HG03342 (cell line): ENCODE measurements around the gene GSTO2.
"Not testable (repeated sequence)": the region's sequence is repeated elsewhere in the genome, so short reads cannot be mapped to it uniquely, and the experiment has no call there.

ENCODE experiments used
- ATAC-seq: cut with Tn5 transposase; IDR thresholded peaks from one replicate; pipeline ENCODE4 v1.9.1; 2021; ENCODE audit warnings: mild to moderate bottlenecking, moderate library complexity; ENCODE audit not compliant: unreplicated experiment

Gene GSTO2

DNA sequence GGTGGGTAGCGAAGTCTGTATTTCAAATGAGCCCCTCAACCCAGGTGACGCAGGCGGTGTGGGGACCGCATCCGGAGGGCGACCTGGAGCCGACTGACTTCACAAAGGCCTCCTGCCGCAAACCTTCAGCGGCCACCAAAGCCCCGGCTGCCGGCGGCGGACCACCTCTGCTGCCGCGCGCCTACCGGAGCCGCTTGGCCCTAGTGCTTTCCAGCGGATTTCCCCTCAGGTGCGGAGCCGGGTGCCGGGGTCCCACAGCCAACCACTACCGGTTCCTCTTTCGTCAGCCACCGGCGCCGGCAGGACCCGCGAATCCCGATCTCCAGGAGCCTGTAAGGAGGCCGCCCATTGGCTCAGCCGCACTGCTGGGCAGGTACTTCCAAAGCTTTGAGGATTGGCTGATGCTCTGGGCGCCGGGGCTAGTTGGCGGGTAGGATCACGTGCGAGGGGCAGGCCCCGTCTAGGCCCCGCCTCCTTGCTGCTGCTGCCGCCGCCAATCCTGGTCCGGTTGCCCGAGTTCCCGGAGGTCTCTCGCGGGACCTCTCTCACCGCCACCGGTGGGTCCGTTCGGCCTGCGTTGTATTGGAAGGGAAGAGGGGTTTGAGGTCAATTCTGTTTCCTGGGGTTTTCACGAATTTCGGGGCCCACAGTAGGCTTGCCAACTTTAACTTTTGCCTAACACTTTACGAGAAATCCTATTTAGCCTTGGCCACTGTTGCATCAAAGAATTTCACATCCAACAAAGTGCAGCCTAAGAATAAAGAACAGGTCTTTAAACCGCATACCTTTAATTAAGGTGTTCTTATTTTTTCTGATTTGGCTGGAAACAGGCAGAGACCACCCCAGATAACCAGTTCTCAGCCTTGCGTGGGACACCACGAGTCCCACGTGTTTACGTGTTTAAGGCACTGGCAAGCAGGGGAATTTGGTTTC lies at the start of gene GSTO2:
GSTO2 (plus strand) TSS at position 472 of the 933 bp plus-strand sequence. CDS start 5,732 bp downstream, outside the sequence.
- ATAC-seq, result peak; percentile 98

DNA sequence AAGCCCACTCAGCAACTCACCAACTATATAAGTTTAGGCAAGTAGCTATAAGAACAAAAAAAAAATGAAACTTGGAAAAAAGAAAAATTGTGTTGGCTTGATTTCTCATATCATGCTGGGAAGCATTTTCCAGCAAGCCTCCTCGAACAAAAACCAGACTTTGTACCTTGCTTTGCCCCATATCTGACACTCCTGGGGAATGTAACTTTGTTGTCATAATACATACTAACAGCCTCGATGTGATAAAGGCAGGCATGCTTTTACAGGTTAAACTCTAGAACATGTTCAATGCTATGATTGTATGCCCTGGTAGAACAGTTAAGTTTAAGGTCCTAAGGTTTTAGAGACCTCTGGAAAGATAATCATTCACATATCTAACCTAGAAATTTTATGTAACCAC lies 48.5 kb upstream of the GSTO2 start:
- ATAC-seq, result no peak

DNA sequence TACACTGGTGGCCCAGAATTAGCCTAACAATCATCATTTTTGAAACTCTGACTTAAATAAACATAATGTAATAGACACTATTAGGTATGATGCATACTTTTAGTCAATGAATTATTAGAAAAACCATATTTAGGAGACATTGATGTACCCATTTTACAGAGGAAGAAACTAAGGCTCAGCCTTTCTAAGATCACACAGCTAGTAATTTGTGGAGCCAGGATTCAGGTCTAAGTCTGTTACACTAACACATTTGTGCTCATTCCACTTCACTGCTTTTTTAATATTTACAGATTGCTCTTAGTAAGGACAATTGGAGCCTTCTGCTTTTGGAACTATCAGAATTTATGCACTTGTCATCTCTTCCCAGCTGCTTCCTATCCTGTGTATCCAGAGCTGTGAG lies 45.7 kb upstream of the GSTO2 start:
- no peak for ATAC-seq

DNA sequence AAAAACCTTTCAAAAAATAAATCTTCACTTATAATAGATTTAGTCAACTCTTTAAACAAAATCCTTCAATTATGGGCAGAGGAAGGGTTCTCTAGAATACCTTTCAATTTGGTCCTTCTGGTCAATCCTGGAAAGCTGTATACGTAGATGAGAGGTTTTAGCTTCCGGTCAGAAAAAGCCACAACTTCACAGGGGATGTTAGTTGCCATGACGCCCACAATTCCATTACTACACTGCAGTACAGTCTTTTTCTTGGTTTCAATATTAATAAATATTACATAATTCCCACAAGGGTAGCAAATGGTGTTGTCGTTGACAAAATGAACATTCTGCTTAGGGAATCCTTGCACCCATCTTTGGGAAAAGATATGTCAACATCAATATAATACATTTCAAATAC lies 38.5 kb upstream of the GSTO2 start:
- no peak for ATAC-seq

DNA sequence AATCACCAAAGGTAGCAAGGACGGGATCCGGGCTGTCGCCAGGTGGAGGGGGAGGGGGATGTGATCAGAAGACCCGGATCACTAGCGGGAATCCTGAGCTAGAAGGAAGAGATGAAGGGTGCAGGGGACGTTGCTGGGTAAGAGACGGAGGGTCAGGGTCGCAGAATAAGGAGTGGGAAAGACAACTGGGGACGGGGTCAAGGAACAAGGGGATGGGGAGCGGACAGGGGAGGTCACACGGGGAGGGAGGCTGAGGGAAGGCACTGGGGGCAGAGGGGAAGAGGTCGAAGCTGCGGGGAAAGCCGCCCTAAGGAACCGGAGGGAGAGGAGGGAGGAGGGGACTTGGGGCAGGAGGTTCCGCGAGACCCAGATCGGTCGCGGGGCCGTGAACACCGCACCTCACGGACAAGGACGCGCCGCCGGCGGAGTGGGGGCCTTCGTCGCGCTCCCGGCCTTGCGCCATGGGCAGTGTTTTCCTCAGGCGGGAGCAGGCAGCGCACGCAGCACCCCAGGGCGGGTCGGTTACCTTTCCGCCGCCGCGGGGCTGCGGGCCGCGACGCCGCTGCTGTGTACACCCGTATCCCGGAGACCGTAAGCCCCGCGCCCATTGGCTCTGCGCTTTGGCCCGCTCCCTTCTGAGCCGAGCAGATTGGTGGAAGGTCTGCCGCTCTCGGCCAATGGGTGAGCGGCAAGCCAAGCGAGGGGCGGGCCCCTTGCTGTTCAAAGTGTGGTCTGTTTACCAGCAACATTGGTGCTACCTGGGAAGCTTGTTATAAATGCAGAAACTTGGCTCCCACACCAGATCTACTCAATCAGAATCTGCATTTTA lies 37.0 kb upstream of the GSTO2 start, which contains the start of gene CFAP43:
CFAP43 (minus strand) TSS at position 581 of the 829 bp plus-strand sequence; CDS start at position 463, 118 bp downstream.
- ATAC-seq, result peak; percentile 100

DNA sequence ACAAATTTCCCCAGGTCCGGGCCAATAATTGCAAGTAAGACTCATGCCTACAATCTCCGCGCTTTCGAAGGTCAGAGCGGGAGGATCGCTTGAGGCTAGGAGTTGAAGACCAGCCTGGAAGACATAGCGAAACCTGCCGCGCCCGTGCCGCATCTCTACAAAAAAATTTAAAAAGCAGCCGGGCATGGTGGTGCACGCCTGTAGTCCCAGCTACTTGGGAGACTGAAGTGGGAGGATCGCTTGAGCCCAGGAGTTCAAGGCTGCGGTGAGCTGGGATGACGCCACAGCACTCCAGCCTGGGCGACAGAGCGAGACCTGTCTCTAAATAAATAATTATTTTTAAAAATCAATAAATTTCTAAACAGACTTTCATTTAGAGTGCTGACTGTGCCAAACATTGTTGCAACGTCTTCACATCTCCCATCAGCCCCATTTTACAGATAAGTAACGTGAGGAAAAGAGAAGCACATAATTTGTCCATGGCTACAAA lies 36.3 kb upstream of the GSTO2 start:
- ATAC-seq, result peak; percentile 7

DNA sequence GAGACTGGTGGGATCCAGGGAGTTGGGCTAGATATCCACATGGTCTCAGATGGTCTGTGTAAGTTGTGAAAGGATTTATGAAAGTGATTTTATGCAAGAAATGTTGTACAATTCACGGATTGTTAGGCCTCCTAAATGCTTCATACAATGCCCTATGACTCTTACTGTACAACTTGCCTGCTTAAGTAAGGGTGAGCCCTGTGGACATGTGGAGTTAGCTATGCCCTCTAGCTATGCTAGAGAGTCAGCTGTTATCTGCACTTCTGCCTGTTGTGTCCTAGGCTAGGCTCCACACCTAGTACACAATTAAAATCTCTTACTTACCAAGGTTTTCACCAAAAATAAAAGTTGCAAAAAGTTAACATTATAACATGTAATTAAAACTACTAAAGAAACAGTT lies 35.2 kb upstream of the GSTO2 start:
- ATAC-seq, result no peak

DNA sequence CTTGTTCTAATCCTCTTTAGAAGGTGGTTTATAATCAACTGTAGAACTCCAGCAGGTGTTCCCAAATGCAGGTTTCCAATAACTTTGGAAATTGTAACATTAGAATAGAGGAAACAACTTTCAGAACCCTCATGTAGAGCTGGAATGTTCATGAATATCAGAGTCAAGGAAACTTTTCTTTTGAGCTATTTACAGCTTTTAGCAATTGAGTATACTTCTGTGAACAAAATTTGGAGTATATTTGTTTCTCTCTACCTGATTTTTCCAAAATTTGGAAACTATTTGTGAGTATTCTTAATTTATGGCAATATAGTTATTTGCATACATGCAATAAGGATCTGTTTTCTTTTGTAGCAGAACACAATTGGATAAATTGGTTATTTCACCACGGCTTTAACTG lies 34.0 kb upstream of the GSTO2 start:
- ATAC-seq, result no peak

DNA sequence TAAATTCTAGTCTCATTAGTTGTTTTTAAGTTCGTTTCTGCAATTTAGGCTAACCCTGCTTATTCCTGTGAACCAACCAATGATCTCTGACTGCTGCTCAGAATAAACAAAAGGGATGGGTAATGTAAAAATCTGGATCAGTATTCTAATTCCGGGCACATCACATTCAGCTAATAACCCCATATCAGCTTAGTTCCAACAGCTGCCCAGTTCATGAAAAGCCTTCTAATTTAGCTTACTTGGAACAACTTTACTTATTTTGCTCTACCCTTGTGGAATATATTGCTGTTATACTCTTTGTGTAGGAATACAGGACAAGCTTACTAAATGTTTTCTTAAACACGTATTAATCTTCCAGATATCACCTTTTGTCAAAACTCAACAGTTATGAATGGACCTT lies 33.2 kb upstream of the GSTO2 start:
- no peak for ATAC-seq

DNA sequence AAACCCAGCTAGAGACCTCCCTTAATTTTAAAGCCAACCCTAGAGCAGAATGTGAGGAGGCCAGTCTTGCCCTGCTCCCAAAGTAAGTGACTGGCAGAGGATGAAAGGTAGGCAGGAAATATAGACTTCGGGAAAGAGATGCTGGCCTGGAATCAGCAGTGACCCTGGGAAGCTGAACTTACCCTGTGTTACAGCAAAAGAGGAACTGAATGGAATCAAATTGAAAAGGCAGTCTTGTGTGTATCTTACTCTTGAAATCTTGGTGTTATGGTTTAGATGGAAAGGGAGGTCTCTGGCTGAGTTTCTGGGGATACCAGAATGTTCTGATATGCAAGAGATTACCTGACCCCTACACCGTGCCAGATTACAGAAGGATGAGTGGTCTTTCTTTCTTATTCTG lies 28.9 kb upstream of the GSTO2 start:
- no peak for ATAC-seq

DNA sequence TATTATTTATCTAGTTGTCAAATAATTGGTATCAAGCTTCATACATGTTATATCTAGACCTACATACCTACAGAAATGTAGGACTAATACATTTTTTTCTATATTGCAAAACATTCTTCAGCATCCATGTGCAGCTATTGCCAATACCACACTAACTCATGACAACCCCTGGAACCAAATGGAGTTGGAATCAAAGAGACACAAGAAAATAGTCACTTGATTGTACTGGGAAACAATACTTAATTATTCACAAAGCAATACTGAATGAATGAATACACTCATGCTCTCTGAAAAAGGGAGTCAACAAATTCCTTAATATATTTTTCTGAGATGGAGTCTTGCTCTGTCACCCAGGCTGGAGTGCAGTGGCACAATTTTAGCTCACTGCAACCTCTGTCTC lies 26.4 kb upstream of the GSTO2 start:
- no peak for ATAC-seq

DNA sequence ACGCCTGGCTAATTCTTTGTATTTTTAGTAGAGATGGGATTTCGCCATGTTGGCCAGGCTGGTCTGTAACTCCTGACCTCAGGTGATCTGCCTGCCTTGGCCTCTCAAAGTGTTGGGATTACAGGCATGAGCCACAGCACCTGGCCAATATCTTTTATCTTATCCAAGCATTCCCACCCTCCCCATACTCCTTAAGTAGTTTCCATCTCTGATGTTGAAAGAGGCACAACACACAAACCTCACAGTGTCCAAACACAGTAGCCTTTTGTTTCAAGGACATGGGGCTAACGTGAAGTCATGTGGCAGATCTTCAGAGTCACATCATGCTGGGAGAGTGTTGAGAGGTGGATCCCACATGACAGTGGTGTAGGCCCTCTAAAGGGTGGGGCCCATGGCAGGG lies 26.0 kb upstream of the GSTO2 start:
- ATAC-seq, result not testable (repeated sequence)

DNA sequence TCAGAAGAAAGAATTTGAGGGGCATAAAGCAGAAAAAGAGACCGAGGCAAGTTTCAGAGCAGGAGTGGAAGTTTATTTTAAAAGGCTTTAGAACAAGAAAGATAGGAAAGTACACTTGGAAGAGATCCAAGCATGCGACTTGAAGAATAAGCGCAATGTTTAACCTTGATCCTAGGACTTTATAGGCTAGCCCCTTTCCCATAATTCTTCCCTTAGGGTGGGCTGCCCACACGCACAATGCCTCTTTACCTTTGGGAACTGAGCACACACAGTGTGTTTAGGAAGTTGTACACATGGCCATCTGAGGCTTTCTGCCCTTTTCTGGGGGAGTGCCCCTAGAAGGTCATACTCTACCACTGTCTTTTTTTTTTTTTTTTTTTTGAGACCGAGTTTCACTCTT lies 25.5 kb upstream of the GSTO2 start:
- no peak for ATAC-seq

DNA sequence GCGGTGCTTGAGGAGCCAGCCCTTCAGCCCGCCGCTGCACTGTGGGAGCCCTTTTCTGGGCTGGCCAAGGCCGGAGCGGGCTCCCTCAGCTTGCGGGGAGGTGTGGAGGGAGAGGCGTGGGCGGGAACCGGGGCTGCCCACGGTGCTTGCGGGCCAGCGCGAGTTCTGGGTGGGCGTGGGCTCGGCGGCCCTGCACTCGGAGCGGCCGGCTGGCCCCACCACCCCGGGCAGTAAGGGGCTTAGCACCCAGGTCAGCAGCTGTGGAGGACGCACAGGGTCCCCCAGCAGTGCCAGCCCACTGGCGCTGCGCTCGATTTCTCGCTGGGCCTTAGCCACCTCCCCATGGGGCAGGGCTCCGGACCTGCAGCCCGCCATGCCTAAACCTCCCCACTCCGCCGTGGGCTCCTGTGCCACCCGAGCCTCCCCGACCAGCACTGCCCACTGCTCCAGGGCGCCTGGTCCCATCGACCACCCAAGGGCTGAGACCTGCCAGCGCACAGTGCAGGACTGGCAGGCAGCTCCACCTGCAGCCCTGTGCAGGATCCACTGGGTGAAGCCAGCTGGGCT lies 23.8 kb upstream of the GSTO2 start:
- ATAC-seq, result no peak

DNA sequence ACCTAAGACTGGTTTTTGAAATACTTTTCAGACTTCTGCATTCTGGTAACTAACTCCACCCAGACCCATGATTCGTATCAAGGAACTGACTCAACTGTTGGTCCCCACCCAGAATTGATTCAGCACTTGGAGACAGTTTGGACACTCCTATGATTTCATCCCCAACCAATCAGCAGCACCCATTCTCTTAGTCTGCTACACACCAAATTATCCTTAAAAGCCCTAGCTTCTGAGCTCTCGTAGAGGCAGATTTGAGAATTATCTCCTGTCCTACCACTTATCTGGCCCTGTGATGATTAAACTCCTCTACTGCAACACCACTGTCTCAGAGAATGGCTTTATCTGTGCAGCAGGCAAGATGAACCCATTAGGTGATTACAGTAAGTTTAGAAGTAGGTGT lies 22.0 kb upstream of the GSTO2 start:
- no peak for ATAC-seq

DNA sequence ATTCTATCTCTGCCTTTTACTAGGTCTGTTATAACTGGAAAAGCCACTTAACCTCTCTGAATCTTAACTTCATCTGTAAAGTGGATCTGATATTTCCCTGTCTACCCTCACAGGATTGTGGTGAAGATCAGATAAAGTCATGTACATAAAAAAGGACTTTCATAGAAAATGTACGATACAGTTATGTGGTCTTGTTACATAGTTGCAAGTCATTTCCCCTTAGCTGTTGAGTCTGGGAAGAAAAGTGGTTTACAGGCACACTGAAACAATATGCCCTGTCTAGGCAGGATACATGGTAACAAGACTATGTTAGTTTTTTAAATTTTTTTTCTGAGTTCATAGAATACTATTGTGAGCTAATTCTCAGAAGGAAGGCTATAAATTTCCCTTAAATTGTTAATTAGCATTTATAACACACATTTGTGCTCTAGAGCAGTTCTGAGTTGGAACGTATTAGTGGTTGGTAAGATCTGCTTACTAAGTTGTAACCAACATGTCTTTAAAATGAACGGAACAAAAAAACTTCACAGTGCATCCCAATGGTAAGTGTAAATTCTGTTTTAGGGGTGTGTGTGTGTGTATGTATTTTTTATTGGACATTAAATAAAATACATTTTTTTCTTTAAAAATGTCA lies 21.4 kb upstream of the GSTO2 start:
- no peak for ATAC-seq

DNA sequence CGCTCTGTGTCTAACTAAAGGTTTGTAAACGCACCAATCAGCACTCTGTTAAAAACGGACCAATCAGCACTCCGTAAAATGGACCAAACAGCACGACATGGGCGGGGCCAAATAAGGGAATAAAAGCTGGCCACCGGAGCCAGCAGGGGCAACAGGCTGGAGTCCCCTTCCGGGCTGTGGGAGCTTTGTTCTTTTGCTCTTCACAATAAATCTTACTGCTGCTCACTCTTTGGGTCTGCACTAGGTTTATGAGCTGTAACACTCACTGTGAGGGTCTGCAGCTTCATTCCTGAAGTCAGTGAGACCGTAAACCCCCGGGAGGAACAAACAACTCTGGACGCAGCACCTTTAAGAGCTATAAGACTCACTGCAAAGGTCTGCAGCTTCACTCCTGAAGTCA lies 20.1 kb upstream of the GSTO2 start:
- ATAC-seq, result not testable (repeated sequence)

DNA sequence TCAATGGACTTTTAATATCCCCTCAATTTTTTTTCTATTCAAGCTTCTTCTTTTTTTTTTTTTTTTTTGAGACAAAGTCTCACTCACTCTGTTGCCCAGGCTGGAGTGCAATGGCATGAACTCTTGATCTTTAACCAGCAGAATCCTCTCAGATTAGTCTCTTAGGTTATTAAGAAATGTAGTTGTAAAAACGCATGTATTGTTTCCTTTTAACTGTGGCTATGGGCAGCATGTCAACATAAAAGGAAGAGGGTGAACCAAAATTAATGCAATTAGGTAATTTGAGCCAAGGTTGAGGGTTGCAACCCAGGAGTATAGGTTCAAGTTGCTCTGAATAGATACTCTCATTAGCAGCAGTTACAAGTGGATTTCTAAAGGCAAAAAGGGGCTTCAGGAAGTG lies 18.6 kb upstream of the GSTO2 start:
- ATAC-seq, result no peak

DNA sequence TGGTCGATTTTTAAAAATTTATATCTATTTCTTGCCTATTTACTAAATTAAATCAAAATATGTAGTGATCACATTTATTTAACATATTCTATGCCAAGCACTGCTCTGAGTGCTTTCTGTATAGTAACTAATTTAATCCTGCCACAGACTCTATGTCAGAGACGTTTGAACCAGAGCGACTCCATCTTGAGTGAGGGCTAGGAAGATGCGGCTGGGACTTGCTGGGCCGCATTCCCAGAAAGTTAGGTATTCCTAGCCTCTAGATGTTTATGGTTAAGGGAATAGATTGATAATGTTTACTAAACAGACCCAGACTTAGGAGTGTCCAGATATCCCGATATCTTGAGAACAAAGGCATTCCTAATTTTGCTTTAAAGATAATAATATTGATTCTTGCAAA lies 17.5 kb upstream of the GSTO2 start:
- ATAC-seq, result no peak

DNA sequence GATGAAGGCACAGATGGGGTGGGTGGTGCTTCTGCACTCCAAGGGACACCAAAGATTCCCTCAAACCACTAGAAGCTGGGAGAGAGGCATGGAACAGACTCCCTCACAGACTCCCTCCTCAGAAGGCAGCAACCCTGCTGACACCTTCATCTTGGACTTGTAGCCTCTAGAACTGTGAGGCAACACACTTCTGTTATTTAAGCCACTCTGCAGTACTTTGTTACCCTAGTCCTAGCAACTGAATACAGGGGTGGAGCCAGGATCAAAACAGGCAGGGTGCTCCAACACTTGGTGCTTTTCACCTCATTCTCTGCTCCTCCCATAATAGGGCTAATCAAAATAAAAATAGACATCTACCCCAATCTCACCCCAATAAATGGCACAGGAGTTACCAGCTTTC lies 16.6 kb upstream of the GSTO2 start:
- ATAC-seq, result no peak

DNA sequence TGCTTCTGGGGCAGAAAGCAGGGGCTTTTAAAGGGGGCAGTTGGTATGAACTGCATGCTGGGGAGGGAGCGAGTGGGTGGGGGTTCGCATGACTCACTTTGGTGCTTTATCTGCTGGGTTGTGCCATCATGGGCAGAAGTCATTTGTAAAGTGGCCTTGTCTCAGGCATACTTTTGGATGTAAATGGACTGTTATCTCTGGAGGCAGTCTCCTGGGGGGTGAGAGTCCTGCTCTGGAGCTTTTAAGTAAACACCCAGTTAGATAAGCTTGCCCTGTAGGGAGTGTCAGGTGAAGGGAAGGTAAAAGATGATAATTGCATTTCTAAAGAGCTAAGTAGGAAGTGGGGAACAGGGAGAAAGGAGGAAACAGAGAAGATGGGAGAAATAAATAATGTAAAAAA lies 15.9 kb upstream of the GSTO2 start:
- no peak for ATAC-seq
